ENCODE results near the gene CYP2C9. TPM values are rescaled to one million over a fixed set of nuclear protein-coding genes. Genes with fewer than 3 reads are reported as not detected.

Gene CYP2C9
- total RNA-seq, 2 donors from 2014 or later = not detected

DNA sequence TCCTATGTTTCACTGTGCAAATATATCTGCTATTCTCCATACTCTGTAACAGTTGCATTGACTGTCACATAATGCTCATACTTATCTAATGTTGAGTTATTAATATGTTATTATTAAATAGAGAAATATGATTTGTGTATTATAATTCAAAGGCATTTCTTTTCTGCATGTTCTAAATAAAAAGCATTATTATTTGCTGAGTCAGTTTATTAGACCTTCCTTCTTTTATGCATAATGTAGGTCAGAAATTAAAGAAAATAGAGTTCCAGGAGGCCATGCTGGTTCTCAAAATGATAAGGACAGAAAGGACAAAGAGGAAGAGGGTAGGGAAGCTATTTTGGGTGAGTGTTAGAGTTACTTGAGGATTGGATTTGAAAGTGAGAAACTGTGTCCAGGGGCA, 50.7 kb downstream of the CYP2C9 start:
- H3K36me3 Mint-ChIP-seq (ENCODE audit: insufficient read depth in 2 of 2) = peaks cover 5 to 7% of the 10 kb centered on the region in 2 donors
- H3K4me3 Mint-ChIP-seq = no peak overlapping the region
- no peaks in the 10 kb centered on the region for H3K4me1 Mint-ChIP-seq (ENCODE audit: low read depth)
- H3K27me3 Mint-ChIP-seq (ENCODE audit: low read depth) = no peaks in the 10 kb centered on the region
- DNase-seq (no peak), ATAC-seq (replicated peaks in 1 of 2) (no peak)
- H3K9me3 Mint-ChIP-seq = peaks cover 13 to 18% of the 10 kb centered on the region in 2 donors
- H3K27ac Mint-ChIP-seq = no peak overlapping the region

DNA sequence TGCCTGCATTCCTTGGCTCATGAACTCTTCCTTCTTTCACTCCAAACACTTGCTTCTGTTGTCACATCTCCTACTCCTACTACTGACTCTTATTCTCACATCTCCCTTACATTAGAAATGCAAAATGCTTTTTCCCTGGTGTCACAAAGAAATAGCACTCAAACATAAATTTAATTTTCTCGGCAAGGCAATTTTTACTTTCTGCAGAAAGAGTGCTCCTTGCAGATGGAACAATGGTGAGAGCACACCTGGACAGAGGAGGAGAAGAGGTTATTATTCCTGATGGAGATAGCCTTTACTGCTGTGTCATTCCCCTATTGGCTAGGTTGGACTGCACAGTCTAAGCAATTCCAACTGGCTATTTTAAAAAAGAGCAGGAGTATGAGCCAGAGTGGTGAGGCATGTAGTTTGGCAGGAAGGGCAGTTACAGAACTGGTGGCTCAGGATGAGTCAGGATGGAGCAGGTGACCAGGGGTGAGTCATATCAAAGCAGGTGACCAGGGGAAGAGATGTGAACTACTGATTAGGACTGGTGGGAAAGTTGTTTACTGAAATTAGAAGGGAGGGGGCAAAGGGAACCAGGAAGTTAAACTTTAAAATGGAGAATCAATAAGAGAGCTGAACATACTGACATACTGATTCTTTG, 52.9 kb downstream of the CYP2C9 start:
- H3K36me3 Mint-ChIP-seq (ENCODE audit: insufficient read depth in 2 of 2) = peaks cover 5 to 7% of the 10 kb centered on the region in 2 donors
- ATAC-seq (replicated peaks in 1 of 2) (no peak), DNase-seq (no peak)
- no peak overlapping the region for H3K27ac Mint-ChIP-seq
- peaks cover 12 to 16% of the 10 kb centered on the region in 2 donors for H3K9me3 Mint-ChIP-seq
- H3K4me3 Mint-ChIP-seq = no peak overlapping the region
- no peaks in the 10 kb centered on the region for H3K4me1 Mint-ChIP-seq (ENCODE audit: low read depth)
- no peaks in the 10 kb centered on the region for H3K27me3 Mint-ChIP-seq (ENCODE audit: low read depth)

- Mint-ChIP-seq H3K27me3 (ENCODE audit: low read depth) (no peaks in the 10 kb centered on the region), H3K9me3 (peaks cover 9 to 13% of the 10 kb centered on the region in 2 donors), H3K4me3 (no peak overlapping the region), H3K36me3 (ENCODE audit: insufficient read depth in 2 of 2) (peaks cover 5 to 7% of the 10 kb centered on the region in 2 donors), H3K4me1 (ENCODE audit: low read depth) (no peaks in the 10 kb centered on the region), H3K27ac (no peak overlapping the region)
- ATAC-seq (replicated peaks in 1 of 2) (no peak), DNase-seq (no peak)
Observed at GRCh38 chr10:94992811-94993210, 54.4 kb downstream of the CYP2C9 start.

DNA sequence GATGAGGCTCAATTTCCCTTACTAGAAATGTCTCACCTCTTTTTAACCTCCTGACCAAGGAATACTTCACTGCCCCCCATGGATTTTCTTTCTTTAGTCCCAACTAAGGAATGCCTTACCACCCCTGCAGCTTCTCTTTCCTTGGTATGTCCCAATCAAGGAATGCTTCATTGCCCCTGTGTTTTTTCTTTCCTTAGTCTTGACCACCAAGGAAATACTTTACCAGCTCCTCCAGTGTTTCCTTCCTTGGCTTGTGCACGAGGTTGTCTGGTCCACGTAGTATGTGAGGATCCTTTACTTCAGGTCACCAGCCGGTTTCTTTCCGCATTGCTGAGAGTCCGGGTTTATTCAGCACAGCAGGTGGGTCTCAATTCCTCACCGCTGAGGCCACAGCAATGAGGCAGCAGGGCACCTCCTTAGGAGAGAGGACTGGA, 59.3 kb downstream of the CYP2C9 start:
- Mint-ChIP-seq H3K36me3 (ENCODE audit: insufficient read depth in 2 of 2) (no peaks in the 10 kb centered on the region), H3K4me1 (ENCODE audit: low read depth) (no peaks in the 10 kb centered on the region), H3K9me3 (peaks cover 2 to 5% of the 10 kb centered on the region in 2 donors), H3K27ac (no peak overlapping the region), H3K27me3 (ENCODE audit: low read depth) (no peaks in the 10 kb centered on the region), H3K4me3 (no peak overlapping the region)
- DNase-seq (no peak), ATAC-seq (replicated peaks in 1 of 2) (no peak)

GRCh38 chr10:95026461-95026860, 88.0 kb downstream of the CYP2C9 start:
- H3K27ac Mint-ChIP-seq = no peak overlapping the region
- H3K4me1 Mint-ChIP-seq (ENCODE audit: low read depth) = no peaks in the 10 kb centered on the region
- ATAC-seq (replicated peaks in 1 of 2) (no peak), DNase-seq (no peak)
- no peak overlapping the region for H3K4me3 Mint-ChIP-seq
- no peaks in the 10 kb centered on the region for H3K27me3 Mint-ChIP-seq (ENCODE audit: low read depth)
- no peaks in the 10 kb centered on the region for H3K36me3 Mint-ChIP-seq (ENCODE audit: insufficient read depth in 2 of 2)
- peaks cover 8% of the 10 kb centered on the region in 2 donors for H3K9me3 Mint-ChIP-seq

- Mint-ChIP-seq H3K36me3 (ENCODE audit: insufficient read depth in 2 of 2) (no peaks in the 10 kb centered on the region), H3K9me3 (peaks cover 3 to 7% of the 10 kb centered on the region in 2 donors), H3K27ac (no peak overlapping the region), H3K27me3 (ENCODE audit: low read depth) (no peaks in the 10 kb centered on the region), H3K4me3 (no peak overlapping the region), H3K4me1 (ENCODE audit: low read depth) (no peaks in the 10 kb centered on the region)
- DNase-seq = no peak
- ATAC-seq (replicated peaks in 1 of 2) = no peak
Observed at GRCh38 chr10:95031656-95032055, 93.2 kb downstream of the CYP2C9 start.

DNA sequence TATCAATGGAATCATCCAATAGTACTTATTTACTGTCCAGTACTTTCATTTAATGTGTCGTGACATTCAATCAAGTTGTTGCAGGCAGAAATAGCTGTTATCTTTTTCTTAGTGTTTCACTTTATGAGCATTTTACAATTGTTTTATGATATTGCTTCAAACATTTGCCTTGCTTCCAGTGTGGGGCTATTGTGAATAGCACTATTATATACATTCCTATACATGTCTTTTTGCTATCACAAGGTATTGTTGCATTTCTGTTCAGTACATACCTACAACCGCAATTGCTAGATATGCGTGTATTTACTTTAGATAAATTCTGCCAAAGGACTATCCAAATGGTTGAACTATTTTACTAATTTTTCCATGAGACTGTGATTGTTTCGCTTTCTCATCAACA, 95.9 kb downstream of the CYP2C9 start:
- Mint-ChIP-seq H3K4me1 (ENCODE audit: low read depth) (no peaks in the 10 kb centered on the region), H3K9me3 (peaks cover 4 to 7% of the 10 kb centered on the region in 2 donors), H3K4me3 (no peak overlapping the region), H3K27ac (no peak overlapping the region), H3K36me3 (ENCODE audit: insufficient read depth in 2 of 2) (no peaks in the 10 kb centered on the region), H3K27me3 (ENCODE audit: low read depth) (no peaks in the 10 kb centered on the region)
- ATAC-seq (replicated peaks in 1 of 2) (no peak), DNase-seq (no peak)

GRCh38 chr10:95035332-95036295, 97.2 kb downstream of the CYP2C9 start:
- H3K27ac Mint-ChIP-seq = no peak overlapping the region

DNA sequence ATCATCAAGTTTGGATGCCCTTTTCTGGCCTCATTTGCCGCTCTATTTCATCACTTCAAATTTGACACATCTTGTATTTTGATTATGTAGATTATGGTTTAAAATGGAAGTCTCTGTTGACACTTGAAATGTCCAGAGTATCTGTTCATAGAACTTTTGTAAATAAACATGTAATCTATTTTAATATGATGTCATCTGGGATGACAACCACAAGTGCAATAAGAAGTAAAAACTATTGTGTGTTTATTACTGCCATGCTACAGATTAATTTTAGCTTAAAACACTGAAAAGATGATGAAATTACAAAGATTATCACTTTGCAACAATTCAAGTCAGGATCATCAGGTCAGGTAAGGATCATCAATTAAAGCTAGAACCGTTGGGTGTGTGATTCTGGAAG, 100.8 kb downstream of the CYP2C9 start:
- Mint-ChIP-seq H3K4me3 (no peak overlapping the region), H3K4me1 (ENCODE audit: low read depth) (no peaks in the 10 kb centered on the region), H3K27ac (no peak overlapping the region), H3K9me3 (peaks cover 1 to 4% of the 10 kb centered on the region in 2 donors), H3K27me3 (ENCODE audit: low read depth) (no peaks in the 10 kb centered on the region), H3K36me3 (ENCODE audit: insufficient read depth in 2 of 2) (no peaks in the 10 kb centered on the region)
- ATAC-seq (replicated peaks in 1 of 2) (no peak), DNase-seq (no peak)

More at GRCh38 chr10:95035332-95036295, 97.2 kb downstream of the CYP2C9 start:
- peaks cover 4 to 7% of the 10 kb centered on the region in 2 donors for H3K9me3 Mint-ChIP-seq
- H3K36me3 Mint-ChIP-seq (ENCODE audit: insufficient read depth in 2 of 2) = no peaks in the 10 kb centered on the region
- no peaks in the 10 kb centered on the region for H3K27me3 Mint-ChIP-seq (ENCODE audit: low read depth)
- ATAC-seq (replicated peaks in 1 of 2) = no peak
- no peak for DNase-seq
- H3K4me3 Mint-ChIP-seq = no peak overlapping the region
- no peaks in the 10 kb centered on the region for H3K4me1 Mint-ChIP-seq (ENCODE audit: low read depth)

Other genes starting within 250 kb of the CYP2C9 start
- gene CYP2C19, start 176.0 kb upstream of the CYP2C9 start, total RNA-seq = under 1 TPM; 0.19 to 0.42 TPM
- under 1 TPM; 0.30 to 0.36 TPM for gene CYP2C8, start 130.8 kb downstream of the CYP2C9 start, total RNA-seq